H9 (cell line): Measurements from ENCODE around the gene GUCY2D. TPM values are rescaled to one million over a fixed set of nuclear protein-coding genes. Genes with fewer than 3 reads are reported as not detected.
A peak's percentile ranks its signal among the peaks of the same experiment; 100 is the strongest.

ENCODE experiments used
- DNase-seq: peaks from one replicate; pipeline ENCODE4 v3.0.0-alpha.2; 2017
- H2AFZ ChIP-seq: one replicate; pipeline ENCODE4 v1.6.1; 2013; ENCODE audit warnings: mild to moderate bottlenecking, low read length, control low read depth, moderate library complexity
- H2AK5ac ChIP-seq: 2 replicates; pipeline ENCODE4 v1.6.1; 2013; ENCODE audit warnings: low read length, control low read depth, mixed read lengths; ENCODE audit not compliant: insufficient read length
- H2BK120ac ChIP-seq: one replicate; pipeline ENCODE4 v1.6.1; 2013; ENCODE audit warnings: low read depth, mild to moderate bottlenecking, low read length, control low read depth, inconsistent platforms; ENCODE audit not compliant: poor library complexity, severe bottlenecking
- H2BK12ac ChIP-seq: 2 replicates; pipeline ENCODE4 v1.6.1; 2013; ENCODE audit warnings: low read length, control low read depth, mixed read lengths, low read depth; ENCODE audit not compliant: insufficient read length
- H2BK15ac ChIP-seq: 2 replicates; pipeline ENCODE4 v1.6.1; 2013; ENCODE audit warnings: low read depth, low read length, control low read depth
- H2BK20ac ChIP-seq: one replicate; pipeline ENCODE4 v1.6.1; 2013; ENCODE audit warnings: low read depth, mild to moderate bottlenecking, low read length, control low read depth, inconsistent platforms; ENCODE audit not compliant: poor library complexity, severe bottlenecking
- H2BK5ac ChIP-seq: 2 replicates; pipeline ENCODE4 v1.6.1; 2013; ENCODE audit warnings: low read length, control low read depth, mixed read lengths; ENCODE audit not compliant: insufficient read length
- H3K14ac ChIP-seq: 2 replicates; pipeline ENCODE4 v1.6.1; 2013; ENCODE audit warnings: low read length, control low read depth; ENCODE audit not compliant: insufficient read depth
- H3K18ac ChIP-seq: 2 replicates; pipeline ENCODE4 v1.6.1; 2013; ENCODE audit warnings: low read depth, mild to moderate bottlenecking, mixed read lengths, low read length, control low read depth; ENCODE audit not compliant: insufficient read length
- H3K23ac ChIP-seq: 2 replicates; pipeline ENCODE4 v1.6.1; 2013; ENCODE audit warnings: low read length, control low read depth, mixed read lengths, low read depth; ENCODE audit not compliant: insufficient read length
- H3K23me2 ChIP-seq: 2 replicates; pipeline ENCODE4 v1.6.1; 2013; ENCODE audit warnings: low read depth, mild to moderate bottlenecking, mixed read lengths, low read length, control low read depth; ENCODE audit not compliant: insufficient read length, poor library complexity, severe bottlenecking
- H3K27ac ChIP-seq: 2 replicates; pipeline ENCODE4 v1.5.1; 2013; ENCODE audit warnings: low read length, control low read depth, mixed read lengths, low read depth; ENCODE audit not compliant: insufficient read length
- H3K27me3 ChIP-seq: 2 replicates; pipeline ENCODE4 v1.6.1; 2013; ENCODE audit warnings: low read length, control low read depth, inconsistent platforms; ENCODE audit not compliant: insufficient read depth
- H3K4ac ChIP-seq: 2 replicates; pipeline ENCODE4 v1.6.1; 2013; ENCODE audit warnings: low read depth, mild to moderate bottlenecking, control low read depth, inconsistent platforms, low read length, moderate library complexity
- H3K4me1 ChIP-seq: 2 replicates; pipeline ENCODE4 v1.6.1; 2013; ENCODE audit warnings: low read length, control low read depth, inconsistent platforms; ENCODE audit not compliant: insufficient read depth
- H3K4me2 ChIP-seq: 2 replicates; pipeline ENCODE4 v1.6.1; 2013; ENCODE audit warnings: low read length, control low read depth, mixed read lengths; ENCODE audit not compliant: insufficient read length, insufficient read depth
- H3K56ac ChIP-seq: 2 replicates; pipeline ENCODE4 v1.6.1; 2013; ENCODE audit warnings: low read depth, mild to moderate bottlenecking, mixed read lengths, low read length, control low read depth; ENCODE audit not compliant: insufficient read length
- H3K79me1 ChIP-seq: 2 replicates; pipeline ENCODE4 v1.6.1; 2013; ENCODE audit warnings: low read depth, mild to moderate bottlenecking, moderate library complexity, low read length, control low read depth, inconsistent platforms; ENCODE audit not compliant: insufficient read depth, poor library complexity, severe bottlenecking
- H3K79me2 ChIP-seq: 2 replicates; pipeline ENCODE4 v1.6.1; 2013; ENCODE audit warnings: low read length, control low read depth, inconsistent platforms; ENCODE audit not compliant: insufficient read depth
- H3K9ac ChIP-seq: 2 replicates; pipeline ENCODE4 v1.6.1; 2013; ENCODE audit warnings: low read length, control low read depth, mixed read lengths; ENCODE audit not compliant: insufficient read length; ENCODE audit errors: extremely low read depth
- H3K9me3 ChIP-seq: one replicate; pipeline ENCODE4 v1.6.1; 2013; ENCODE audit warnings: low read depth, low read length, inconsistent platforms; ENCODE audit not compliant: control insufficient read depth
- H3T11ph ChIP-seq: one replicate; pipeline ENCODE4 v1.6.1; 2013; ENCODE audit warnings: mild to moderate bottlenecking, low read length, control low read depth, inconsistent platforms
- H4K20me1 ChIP-seq: one replicate; pipeline ENCODE4 v1.6.1; 2013; ENCODE audit not compliant: control insufficient read depth, insufficient read length, insufficient read depth
- H4K5ac ChIP-seq: 2 replicates; pipeline ENCODE4 v1.6.1; 2013; ENCODE audit warnings: low read depth, mild to moderate bottlenecking, mixed read lengths, low read length, control low read depth; ENCODE audit not compliant: insufficient read length
- H4K8ac ChIP-seq: replicated peaks from 2 replicates; pipeline ENCODE4 v1.6.1; 2013; ENCODE audit warnings: low read length, control low read depth, mixed read lengths, low read depth; ENCODE audit not compliant: insufficient read length
- H4K91ac ChIP-seq: 2 replicates; pipeline ENCODE4 v1.6.1; 2013; ENCODE audit warnings: low read depth, mild to moderate bottlenecking, moderate library complexity, mixed read lengths, low read length, control low read depth; ENCODE audit not compliant: insufficient read length
- H3K27ac Mint-ChIP-seq, 3 experiments: 2 replicates in 2 of 3; 3 replicates in 1 of 3; pipeline ENCODE4 v1.8.0; 2020 to 2021; ENCODE audit warnings: mixed read lengths in 3 of 3, mild to moderate bottlenecking in 1 of 3, moderate library complexity in 1 of 3
- H3K27me3 Mint-ChIP-seq: 2 replicates; pipeline ENCODE4 v1.8.0; 2021; ENCODE audit warnings: low read depth, mild to moderate bottlenecking, moderate library complexity, mixed read lengths
- H3K36me3 Mint-ChIP-seq, 3 experiments: 2 replicates in 2 of 3; 3 replicates in 1 of 3; pipeline ENCODE4 v1.8.0; 2020 to 2021; ENCODE audit warnings: low read depth in 3 of 3, mixed read lengths in 3 of 3; ENCODE audit not compliant: insufficient read depth in 1 of 3
- H3K4me1 Mint-ChIP-seq, 2 experiments: 2 replicates each; pipeline ENCODE4 v1.8.0; 2020; ENCODE audit warnings: mixed read lengths in 2 of 2
- H3K4me3 Mint-ChIP-seq, 2 experiments: 2 replicates in 1 of 2; 3 replicates in 1 of 2; pipeline ENCODE4 v1.8.0; 2020 to 2021; ENCODE audit warnings: mild to moderate bottlenecking in 2 of 2, mixed read lengths in 2 of 2, moderate library complexity in 1 of 2
- H3K9me3 Mint-ChIP-seq, 2 experiments: 2 replicates in 1 of 2; 3 replicates in 1 of 2; pipeline ENCODE4 v1.8.0; 2020; ENCODE audit warnings: mild to moderate bottlenecking in 2 of 2, mixed read lengths in 2 of 2, moderate library complexity in 1 of 2
- CTCF ChIP-seq: fragments of 200-600 bp; sonication (generic); conservative IDR thresholded peaks from 3 replicates; pipeline ENCODE4 v1.8.0; 2021; ENCODE audit warnings: antibody characterized with exemption, mild to moderate bottlenecking
- WGBS: extraction: QIAGEN DNeasy Blood & Tissue Kit; methylation state at CpG from one replicate; pipeline ENCODE4 v1.1.7; 2013; ENCODE audit warnings: missing lambda C conversion rate, low lambda C conversion rate, mixed read lengths; ENCODE audit not compliant: insufficient read length; ENCODE audit errors: extremely low coverage; 5-methylcytosine and 5-hydroxymethylcytosine counted together
- total RNA-seq: library from RNA; stranded (reverse); gene quantifications from 2 replicates; pipeline ENCODE4 v1.2.1, GENCODE V29; 2021

GUCY2D gene
- total RNA-seq, 1 experiment from 2014 or later = 0.15 TPM

GRCh38 chr17:8012045-8012580, 9.7 kb downstream of the GUCY2D start:
- Histone ChIP-seq H3K4me2 (no peak overlapping the region), H4K20me1 (no peaks in the 10 kb centered on the region), H2BK20ac (no peak overlapping the region), H3K56ac (no peak overlapping the region), H3K9ac (no peak overlapping the region), H2AFZ (no peak overlapping the region), H3K4me1 (no peaks in the 10 kb centered on the region; the same call in 1 of the 2 replicates), H3K79me1 (no peaks in the 10 kb centered on the region), H2BK120ac (no peak overlapping the region), H3K18ac (no peak overlapping the region), H3K79me2 (no peaks in the 10 kb centered on the region), H4K91ac (no peak overlapping the region), H2BK15ac (no peak overlapping the region), H3T11ph (no peak overlapping the region), H3K23ac (no peak overlapping the region), H3K27ac (no peak overlapping the region), H2AK5ac (no peak overlapping the region), H4K8ac (no peak overlapping the region), H3K4ac (no peak overlapping the region), H3K9me3 (no peaks in the 10 kb centered on the region), H3K27me3 (no peaks in the 10 kb centered on the region; the same call in 1 of the 2 replicates), H2BK5ac (no peak overlapping the region), H3K14ac (no peak overlapping the region; the same call in 1 of the 2 replicates), H2BK12ac (no peak overlapping the region), H4K5ac (no peak overlapping the region), H3K23me2 (peaks cover 11% of the 10 kb centered on the region)
- DNase-seq = peak; percentile 30
- no peak for TF ChIP-seq CTCF
- peaks cover 11 to 13% of the 10 kb centered on the region in 2 experiments for H3K4me1 Mint-ChIP-seq
- no CpG with 5 or more reads among the region's 15 CpGs for WGBS
- no peaks in the 10 kb centered on the region for H3K9me3 Mint-ChIP-seq
- H3K27me3 Mint-ChIP-seq = peaks cover 37% of the 10 kb centered on the region
- no peak overlapping the region for H3K27ac Mint-ChIP-seq
- no peak overlapping the region for H3K4me3 Mint-ChIP-seq
- H3K36me3 Mint-ChIP-seq = peaks cover 0 to 1% (median 0%) of the 10 kb centered on the region in 3 experiments; a peak in 2 of 7 replicates
